ENCODE data around the gene IQCK. TPM values are rescaled to one million over a fixed set of nuclear protein-coding genes. Genes with fewer than 3 reads are reported as not detected.

Gene IQCK
- total RNA-seq, 4 donors from 2014 or later: 49.7 to 103 (median 94.2) TPM

GRCh38 chr16:19888834-19889233, 170.8 kb downstream of the IQCK start:
- Histone ChIP-seq H3K4me3 (replicated peaks in 1 of 3) (no peak overlapping the region), H3K27ac (no peak overlapping the region), H3K9me3 (no peaks in the 10 kb centered on the region), H3K27me3 (no peaks in the 10 kb centered on the region), H3K4me1 (peaks cover 8 to 15% of the 10 kb centered on the region in 2 donors), H3K36me3 (no peaks in the 10 kb centered on the region)
- no peak for DNase-seq
- TF ChIP-seq CTCF (IDR thresholded peaks at IDR 0.05) (no peak), POLR2A (IDR thresholded peaks at IDR 0.05) (no peak)
- intact Hi-C loops (cut with DNase I): no loop called here
- WGBS, 2 donors: 75 to 81% methylated on average over 3 of the region's 3 CpGs

- Histone ChIP-seq H3K27me3 (no peaks in the 10 kb centered on the region), H3K4me1 (peaks cover 0 to 5% of the 10 kb centered on the region in 2 donors), H3K4me3 (replicated peaks in 1 of 3) (no peak overlapping the region), H3K9me3 (no peaks in the 10 kb centered on the region), H3K27ac (no peak overlapping the region), H3K36me3 (no peaks in the 10 kb centered on the region)
- intact Hi-C loops (cut with DNase I): no loop called here
- DNase-seq: no peak
- 98% methylated on average over 3 of the region's 3 CpGs for WGBS, 2 donors
- no peak for TF ChIP-seq POLR2A (IDR thresholded peaks at IDR 0.05)
- TF ChIP-seq CTCF (IDR thresholded peaks at IDR 0.05): no peak
These were observed 172.8 kb downstream of the IQCK start for GRCh38 chr16:19890901-19891300.

- intact Hi-C loops (cut with DNase I): no loop called here
- Histone ChIP-seq H3K27me3 (no peaks in the 10 kb centered on the region), H3K9me3 (no peaks in the 10 kb centered on the region), H3K4me3 (replicated peaks in 1 of 3) (no peak overlapping the region), H3K36me3 (no peaks in the 10 kb centered on the region), H3K27ac (no peak overlapping the region), H3K4me1 (no peaks in the 10 kb centered on the region)
- TF ChIP-seq POLR2A (IDR thresholded peaks at IDR 0.05) (no peak), CTCF (IDR thresholded peaks at IDR 0.05) (no peak)
- WGBS, 2 donors: 85 to 86% methylated on average over 12 of the region's 12 CpGs
- no peak for DNase-seq
These were observed 174.8 kb downstream of the IQCK start for GRCh38 chr16:19892902-19893301.

- no peaks in the 10 kb centered on the region for H3K9me3 ChIP-seq
- H3K4me1 ChIP-seq: no peaks in the 10 kb centered on the region
- H3K27ac ChIP-seq: no peak overlapping the region
- H3K36me3 ChIP-seq: no peaks in the 10 kb centered on the region
- no peak for DNase-seq
- TF ChIP-seq POLR2A (IDR thresholded peaks at IDR 0.05) (no peak), CTCF (IDR thresholded peaks at IDR 0.05) (no peak)
- no peak overlapping the region for H3K4me3 ChIP-seq (replicated peaks in 1 of 3)
- H3K27me3 ChIP-seq: no peaks in the 10 kb centered on the region
- WGBS, 2 donors: 84 to 90% methylated on average over 7 of the region's 7 CpGs
- intact Hi-C loops (cut with DNase I): no loop called here
These were observed 176.5 kb downstream of the IQCK start for GRCh38 chr16:19894586-19894985.

- 82 to 91% methylated on average over 5 of the region's 5 CpGs for whole genome bisulfite sequencing, 2 donors
These were observed 178.9 kb downstream of the IQCK start for GRCh38 chr16:19896951-19897350.

More at GRCh38 chr16:19896951-19897350, 178.9 kb downstream of the IQCK start:
- no peak for TF ChIP-seq CTCF (IDR thresholded peaks at IDR 0.05)
- no peak for DNase-seq
- H3K9me3 ChIP-seq: no peaks in the 10 kb centered on the region
- H3K4me3 ChIP-seq (replicated peaks in 1 of 3): no peak overlapping the region
- no peaks in the 10 kb centered on the region for H3K36me3 ChIP-seq
- H3K4me1 ChIP-seq: no peaks in the 10 kb centered on the region
- no peaks in the 10 kb centered on the region for H3K27me3 ChIP-seq
- H3K27ac ChIP-seq: no peak overlapping the region
- intact Hi-C loops (cut with DNase I): no loop called here

Data from thyroid gland (tissue), 4 donors.